GM18868 (cell line): Measurements from ENCODE around the gene MTM1.

ENCODE experiments used
- ATAC-seq: cut with Tn5 transposase; IDR thresholded peaks from one replicate; pipeline ENCODE4 v1.9.1; 2021; ENCODE audit warnings: mild to moderate bottlenecking, moderate library complexity; ENCODE audit not compliant: unreplicated experiment

MTM1 gene

GRCh38 chrX:150701377-150701776 lies 133.0 kb downstream of the MTM1 start:
- ATAC-seq, result no peak

GRCh38 chrX:150702966-150703694 lies 134.7 kb downstream of the MTM1 start:
- no peak for ATAC-seq

- no peak for ATAC-seq
Observed at GRCh38 chrX:150703695-150703974, 135.2 kb downstream of the MTM1 start.

GRCh38 chrX:150704030-150704613 lies 135.7 kb downstream of the MTM1 start:
- ATAC-seq, result no peak

GRCh38 chrX:150712619-150713018 lies 144.2 kb downstream of the MTM1 start:
- ATAC-seq, result no peak

- ATAC-seq, result no peak
Observed at GRCh38 chrX:150715184-150715583, 146.8 kb downstream of the MTM1 start.

GRCh38 chrX:150719621-150720020 lies 151.2 kb downstream of the MTM1 start:
- no peak for ATAC-seq
